Body of pancreas (tissue), 4 donors: ENCODE data around the gene SPO11.

Experiments used
- CTCF ChIP-seq, 7 experiments: fragments of 450-650 bp in 4 of 7; fragments of 200-600 bp in 3 of 7; sonication (generic) in 3 of 7; IDR thresholded peaks; one replicate each; pipeline ENCODE4 v1.5.1; 2016 to 2019; ENCODE audit warnings: antibody characterized with exemption in 7 of 7
- POLR2A ChIP-seq, 3 donors: fragments of 450-650 bp; IDR thresholded peaks; one replicate each; pipeline ENCODE4 v1.6.1; 2016; ENCODE audit warnings: antibody characterized with exemption in 3 of 3, mild to moderate bottlenecking in 2 of 3

- no peak for TF ChIP-seq CTCF (IDR thresholded peaks at IDR 0.05)
- no peak for TF ChIP-seq POLR2A (IDR thresholded peaks at IDR 0.05)
Measured at GRCh38 chr20:57283860-57284259, 45.7 kb upstream of the SPO11 start.
